Liver (tissue), 9 donors: ENCODE measurements around the gene WWC2. TPM values are rescaled to one million over a fixed set of nuclear protein-coding genes. Genes with fewer than 3 reads are reported as not detected.

Source experiments
- DNase-seq: peaks from one replicate; pipeline ENCODE4 v3.0.0-alpha.2; 2017; ENCODE audit warnings: low spot score
- H3K27ac ChIP-seq, 2 donors: one replicate each; pipeline ENCODE4 v1.7.0; 2013; ENCODE audit warnings: inconsistent platforms in 2 of 2, low read length in 2 of 2, control low read depth in 1 of 2, low read depth in 1 of 2, mild to moderate bottlenecking in 1 of 2
- H3K27me3 ChIP-seq, 4 donors: one replicate each; pipeline versions ENCODE4 v1.6.1 to v1.7.0; 2013; ENCODE audit warnings: low read length in 3 of 4, inconsistent platforms in 1 of 4, mild to moderate bottlenecking in 1 of 4, moderate library complexity in 1 of 4; ENCODE audit not compliant: control insufficient read depth in 4 of 4, insufficient read depth in 4 of 4
- H3K36me3 ChIP-seq, 4 donors: one replicate each; pipeline versions ENCODE4 v1.6.1 to v1.7.0; 2013; ENCODE audit warnings: low read length in 3 of 4, mild to moderate bottlenecking in 3 of 4, low read depth in 1 of 4, moderate library complexity in 1 of 4; ENCODE audit not compliant: control insufficient read depth in 4 of 4, insufficient read depth in 3 of 4
- H3K4me1 ChIP-seq, 4 donors: one replicate each; pipeline versions ENCODE4 v1.6.1 to v1.7.0; 2013; ENCODE audit warnings: low read length in 3 of 4, mild to moderate bottlenecking in 3 of 4, moderate library complexity in 1 of 4; ENCODE audit not compliant: control insufficient read depth in 4 of 4, insufficient read depth in 4 of 4
- H3K4me3 ChIP-seq, 3 donors: one replicate each; pipeline versions ENCODE4 v1.6.1 to v1.7.0; 2013; ENCODE audit warnings: low read length in 3 of 3, control low read depth in 1 of 3, low read depth in 1 of 3, mild to moderate bottlenecking in 1 of 3
- H3K9ac ChIP-seq, 2 donors: one replicate each; pipeline ENCODE4 v1.7.0; 2013; ENCODE audit warnings: low read length in 2 of 2, mild to moderate bottlenecking in 2 of 2, moderate library complexity in 2 of 2, control low read depth in 1 of 2, low read depth in 1 of 2
- H3K9me3 ChIP-seq, 4 donors: one replicate each; pipeline versions ENCODE4 v1.6.1 to v1.7.0; 2013; ENCODE audit warnings: low read length in 3 of 4; ENCODE audit not compliant: control insufficient read depth in 4 of 4
- EGR1 ChIP-seq, 2 donors: IDR thresholded peaks; 2 replicates each; pipeline ENCODE4 v1.6.1; 2016 to 2018; ENCODE audit warnings: antibody characterized with exemption in 2 of 2, low read depth in 2 of 2
- FOXA1 ChIP-seq: IDR thresholded peaks from 2 replicates; pipeline ENCODE4 v1.6.1; 2016; ENCODE audit warnings: antibody characterized with exemption
- GABPA ChIP-seq, 2 donors: IDR thresholded peaks in 1 of 2; conservative IDR thresholded peaks in 1 of 2; 2 replicates each; pipeline ENCODE4 v1.6.1; 2016; ENCODE audit warnings: antibody characterized with exemption in 2 of 2, mild to moderate bottlenecking in 1 of 2, moderate library complexity in 1 of 2
- HNF4A ChIP-seq, 2 donors: conservative IDR thresholded peaks; 2 replicates each; pipeline ENCODE4 v1.6.1; 2016; ENCODE audit warnings: antibody characterized with exemption in 2 of 2, mild to moderate bottlenecking in 2 of 2
- JUND ChIP-seq, 2 donors: IDR thresholded peaks; 2 replicates each; pipeline ENCODE4 v1.6.1; 2016; ENCODE audit warnings: antibody characterized with exemption in 2 of 2
- NR2F2 ChIP-seq: IDR thresholded peaks from 2 replicates; pipeline ENCODE4 v1.6.1; 2016; ENCODE audit warnings: antibody characterized with exemption
- RAD21 ChIP-seq, 2 donors: IDR thresholded peaks; 2 replicates each; pipeline ENCODE4 v1.6.1; 2016; ENCODE audit warnings: antibody characterized with exemption in 2 of 2, mild to moderate bottlenecking in 2 of 2
- RXRA ChIP-seq, 2 donors: IDR thresholded peaks; 2 replicates each; pipeline ENCODE4 v1.6.1; 2017 to 2018; ENCODE audit warnings: antibody characterized with exemption in 2 of 2, mild to moderate bottlenecking in 1 of 2
- SP1 ChIP-seq: IDR thresholded peaks from 2 replicates; pipeline ENCODE4 v1.6.1; 2018; ENCODE audit warnings: antibody characterized with exemption, mild to moderate bottlenecking
- TAF1 ChIP-seq: conservative IDR thresholded peaks from 2 replicates; pipeline ENCODE4 v1.6.1; 2016; ENCODE audit warnings: antibody characterized with exemption, mild to moderate bottlenecking
- YY1 ChIP-seq: IDR thresholded peaks from 2 replicates; pipeline ENCODE4 v1.6.1; 2016; ENCODE audit warnings: antibody characterized with exemption, mild to moderate bottlenecking
- WGBS: extraction: QIAGEN DNeasy Blood & Tissue Kit; methylation state at CpG from one replicate; pipeline ENCODE4 v1.1.7; 2013; 5-methylcytosine and 5-hydroxymethylcytosine counted together
- polyA plus RNA-seq, 2 donors: library from polyadenylated mRNA; stranded (reverse) in 1 of 2; unstranded in 1 of 2; fragments of 200-250 nt in 1 of 2; fragments of >200 nt in 1 of 2; fragmentation: Nextera tagmentation in 1 of 2; extraction: Ambion mirVana in 1 of 2; gene quantifications; one replicate each; pipeline versions ENCODE4 v1.2.1 to v1.2.3, GENCODE V29; 2013 to 2015
- total RNA-seq, 2 donors: library from RNA; depleted of rRNA; stranded (reverse); fragments of >200 nt; gene quantifications; one replicate each; pipeline ENCODE4 v1.2.3, GENCODE V29; 2014
- TF ChIP-seq, protein P1 (sequence below): IDR thresholded peaks from 2 replicates; pipeline ENCODE4 v1.6.1; 2016; ENCODE audit warnings: antibody characterized with exemption
- TF ChIP-seq, protein P2 (sequence below): IDR thresholded peaks from 2 replicates; pipeline ENCODE4 v1.6.1; 2016; ENCODE audit warnings: antibody characterized with exemption
- TF ChIP-seq, protein P3 (sequence below): IDR thresholded peaks from 2 replicates; pipeline ENCODE4 v1.6.1; 2016; ENCODE audit warnings: antibody characterized with exemption
- TF ChIP-seq, protein P4 (sequence below): fragments of 150-350 bp; IDR thresholded peaks from 2 replicates; pipeline ENCODE4 v1.5.1; 2017; ENCODE audit warnings: improper control_type of control experiment, low read depth, low read length; ENCODE audit not compliant: missing input control
- TF ChIP-seq, protein P5 (sequence below): IDR thresholded peaks from 2 replicates; pipeline ENCODE4 v1.6.1; 2016; ENCODE audit warnings: antibody characterized with exemption, mild to moderate bottlenecking
- donor health status: healthy.
- donor health status: healthy.
- donor health status: healthy.
- donor health status: healthy.
- donor health status: healthy.

WWC2 gene
- total and polyA plus RNA-seq, 4 donors, result 8.6 to 60.1 (median 13.3) TPM

DNA sequence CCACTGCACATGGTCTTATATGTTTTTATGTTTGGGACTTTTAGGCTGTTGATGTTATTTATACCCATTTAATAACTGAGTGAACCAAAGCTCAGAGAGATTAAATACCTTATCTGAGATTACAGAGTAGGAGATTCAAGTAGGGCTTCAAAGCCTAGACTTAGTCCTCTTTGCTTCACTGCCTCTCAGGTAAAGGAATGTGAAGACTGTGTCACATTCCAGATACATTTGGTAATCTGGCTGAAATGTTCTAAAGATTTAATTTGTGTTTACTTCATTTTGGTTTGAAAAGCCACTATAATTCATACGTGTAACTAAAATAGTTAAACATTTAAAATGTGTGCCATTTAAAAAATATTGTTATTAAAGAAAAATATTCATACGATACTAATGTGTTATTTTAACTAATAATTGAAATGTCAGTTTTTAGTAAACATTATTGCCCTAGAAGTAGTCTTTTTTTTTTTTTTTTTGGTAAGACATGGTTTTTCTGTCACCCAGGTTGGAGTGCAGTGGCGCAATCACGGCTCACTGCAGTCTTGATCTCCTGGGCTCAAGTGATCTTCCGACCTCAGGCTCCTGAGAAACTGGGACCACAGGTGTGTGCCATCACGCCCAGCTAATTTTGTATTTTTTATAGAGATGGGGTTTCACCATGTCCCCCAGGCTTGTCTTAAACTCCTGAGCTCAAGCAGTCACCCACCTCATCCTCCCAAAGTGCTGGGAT lies 54.3 kb downstream of the WWC2 start:
- WGBS, result 93% methylated on average over 6 of the region's 6 CpGs
- Histone ChIP-seq H3K36me3 (no peaks in the 10 kb centered on the region), H3K9me3 (no peaks in the 10 kb centered on the region), H3K4me1 (peaks cover 6 to 23% (median 17%) of the 10 kb centered on the region in 4 donors), H3K4me3 (no peak overlapping the region), H3K27me3 (no peaks in the 10 kb centered on the region), H3K9ac (no peak overlapping the region), H3K27ac (no peak overlapping the region)
- no peak for DNase-seq
- TF ChIP-seq GABPA (IDR thresholded peaks at IDR 0.05 in 1 of 2, conservative IDR thresholded peaks at IDR 0.05 in 1 of 2) (no peak), HNF4A (conservative IDR thresholded peaks at IDR 0.05) (no peak), YY1 (no peak), TAF1 (no peak), EGR1 (IDR thresholded peaks at IDR 0.05; ENCODE audit: low read depth in 2 of 2) (no peak), JUND (IDR thresholded peaks at IDR 0.05) (no peak), NR2F2 (no peak), SP1 (no peak)
- TF ChIP-seq, protein P1, sequence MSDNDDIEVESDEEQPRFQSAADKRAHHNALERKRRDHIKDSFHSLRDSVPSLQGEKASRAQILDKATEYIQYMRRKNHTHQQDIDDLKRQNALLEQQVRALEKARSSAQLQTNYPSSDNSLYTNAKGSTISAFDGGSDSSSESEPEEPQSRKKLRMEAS, result no peak
- TF ChIP-seq, protein P2, sequence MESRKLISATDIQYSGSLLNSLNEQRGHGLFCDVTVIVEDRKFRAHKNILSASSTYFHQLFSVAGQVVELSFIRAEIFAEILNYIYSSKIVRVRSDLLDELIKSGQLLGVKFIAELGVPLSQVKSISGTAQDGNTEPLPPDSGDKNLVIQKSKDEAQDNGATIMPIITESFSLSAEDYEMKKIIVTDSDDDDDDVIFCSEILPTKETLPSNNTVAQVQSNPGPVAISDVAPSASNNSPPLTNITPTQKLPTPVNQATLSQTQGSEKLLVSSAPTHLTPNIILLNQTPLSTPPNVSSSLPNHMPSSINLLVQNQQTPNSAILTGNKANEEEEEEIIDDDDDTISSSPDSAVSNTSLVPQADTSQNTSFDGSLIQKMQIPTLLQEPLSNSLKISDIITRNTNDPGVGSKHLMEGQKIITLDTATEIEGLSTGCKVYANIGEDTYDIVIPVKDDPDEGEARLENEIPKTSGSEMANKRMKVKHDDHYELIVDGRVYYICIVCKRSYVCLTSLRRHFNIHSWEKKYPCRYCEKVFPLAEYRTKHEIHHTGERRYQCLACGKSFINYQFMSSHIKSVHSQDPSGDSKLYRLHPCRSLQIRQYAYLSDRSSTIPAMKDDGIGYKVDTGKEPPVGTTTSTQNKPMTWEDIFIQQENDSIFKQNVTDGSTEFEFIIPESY, result no peak
- TF ChIP-seq, protein P3, sequence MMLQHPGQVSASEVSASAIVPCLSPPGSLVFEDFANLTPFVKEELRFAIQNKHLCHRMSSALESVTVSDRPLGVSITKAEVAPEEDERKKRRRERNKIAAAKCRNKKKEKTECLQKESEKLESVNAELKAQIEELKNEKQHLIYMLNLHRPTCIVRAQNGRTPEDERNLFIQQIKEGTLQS, result no peak
- TF ChIP-seq, protein P4, sequence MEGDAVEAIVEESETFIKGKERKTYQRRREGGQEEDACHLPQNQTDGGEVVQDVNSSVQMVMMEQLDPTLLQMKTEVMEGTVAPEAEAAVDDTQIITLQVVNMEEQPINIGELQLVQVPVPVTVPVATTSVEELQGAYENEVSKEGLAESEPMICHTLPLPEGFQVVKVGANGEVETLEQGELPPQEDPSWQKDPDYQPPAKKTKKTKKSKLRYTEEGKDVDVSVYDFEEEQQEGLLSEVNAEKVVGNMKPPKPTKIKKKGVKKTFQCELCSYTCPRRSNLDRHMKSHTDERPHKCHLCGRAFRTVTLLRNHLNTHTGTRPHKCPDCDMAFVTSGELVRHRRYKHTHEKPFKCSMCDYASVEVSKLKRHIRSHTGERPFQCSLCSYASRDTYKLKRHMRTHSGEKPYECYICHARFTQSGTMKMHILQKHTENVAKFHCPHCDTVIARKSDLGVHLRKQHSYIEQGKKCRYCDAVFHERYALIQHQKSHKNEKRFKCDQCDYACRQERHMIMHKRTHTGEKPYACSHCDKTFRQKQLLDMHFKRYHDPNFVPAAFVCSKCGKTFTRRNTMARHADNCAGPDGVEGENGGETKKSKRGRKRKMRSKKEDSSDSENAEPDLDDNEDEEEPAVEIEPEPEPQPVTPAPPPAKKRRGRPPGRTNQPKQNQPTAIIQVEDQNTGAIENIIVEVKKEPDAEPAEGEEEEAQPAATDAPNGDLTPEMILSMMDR, result no peak

DNA sequence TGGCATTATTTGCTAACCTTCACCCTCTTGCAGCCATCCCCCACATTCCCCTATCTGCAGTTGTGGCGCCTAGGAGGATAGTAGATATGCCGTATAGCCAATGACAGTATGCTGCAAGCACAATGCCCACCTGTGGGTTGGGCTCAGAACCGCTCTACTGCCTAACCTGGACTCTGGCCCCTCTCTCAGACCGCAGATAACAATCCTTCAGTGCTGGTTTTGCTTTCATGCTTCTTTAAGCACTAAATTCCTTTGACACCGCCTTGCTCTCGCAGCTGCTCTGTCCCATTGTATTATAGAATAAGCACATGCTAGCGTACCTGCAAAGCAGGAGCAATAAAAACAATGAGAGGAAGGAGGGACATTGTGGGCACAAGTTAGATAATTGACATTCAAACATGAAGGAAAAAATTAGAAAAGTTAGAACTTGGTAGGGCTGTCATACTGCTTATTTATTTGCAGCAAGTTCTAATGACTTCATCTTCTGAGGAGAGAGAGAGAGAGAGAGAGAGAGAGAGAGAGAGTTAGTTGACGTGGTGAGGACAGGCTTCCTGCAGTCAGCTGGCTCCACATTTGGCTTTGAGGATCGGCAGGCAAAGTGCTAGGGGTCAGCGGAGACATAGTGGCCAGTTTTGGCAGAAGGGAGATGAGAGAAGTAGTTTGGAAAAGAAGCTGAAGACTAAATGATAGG lies 55.8 kb downstream of the WWC2 start:
- H3K4me3 ChIP-seq, result no peak overlapping the region
- TF ChIP-seq GABPA (IDR thresholded peaks at IDR 0.05 in 1 of 2, conservative IDR thresholded peaks at IDR 0.05 in 1 of 2), result no peak
- TF ChIP-seq, protein P1, result no peak
- TF ChIP-seq YY1, result no peak
- TF ChIP-seq FOXA1, result no peak
- TF ChIP-seq, protein P5, sequence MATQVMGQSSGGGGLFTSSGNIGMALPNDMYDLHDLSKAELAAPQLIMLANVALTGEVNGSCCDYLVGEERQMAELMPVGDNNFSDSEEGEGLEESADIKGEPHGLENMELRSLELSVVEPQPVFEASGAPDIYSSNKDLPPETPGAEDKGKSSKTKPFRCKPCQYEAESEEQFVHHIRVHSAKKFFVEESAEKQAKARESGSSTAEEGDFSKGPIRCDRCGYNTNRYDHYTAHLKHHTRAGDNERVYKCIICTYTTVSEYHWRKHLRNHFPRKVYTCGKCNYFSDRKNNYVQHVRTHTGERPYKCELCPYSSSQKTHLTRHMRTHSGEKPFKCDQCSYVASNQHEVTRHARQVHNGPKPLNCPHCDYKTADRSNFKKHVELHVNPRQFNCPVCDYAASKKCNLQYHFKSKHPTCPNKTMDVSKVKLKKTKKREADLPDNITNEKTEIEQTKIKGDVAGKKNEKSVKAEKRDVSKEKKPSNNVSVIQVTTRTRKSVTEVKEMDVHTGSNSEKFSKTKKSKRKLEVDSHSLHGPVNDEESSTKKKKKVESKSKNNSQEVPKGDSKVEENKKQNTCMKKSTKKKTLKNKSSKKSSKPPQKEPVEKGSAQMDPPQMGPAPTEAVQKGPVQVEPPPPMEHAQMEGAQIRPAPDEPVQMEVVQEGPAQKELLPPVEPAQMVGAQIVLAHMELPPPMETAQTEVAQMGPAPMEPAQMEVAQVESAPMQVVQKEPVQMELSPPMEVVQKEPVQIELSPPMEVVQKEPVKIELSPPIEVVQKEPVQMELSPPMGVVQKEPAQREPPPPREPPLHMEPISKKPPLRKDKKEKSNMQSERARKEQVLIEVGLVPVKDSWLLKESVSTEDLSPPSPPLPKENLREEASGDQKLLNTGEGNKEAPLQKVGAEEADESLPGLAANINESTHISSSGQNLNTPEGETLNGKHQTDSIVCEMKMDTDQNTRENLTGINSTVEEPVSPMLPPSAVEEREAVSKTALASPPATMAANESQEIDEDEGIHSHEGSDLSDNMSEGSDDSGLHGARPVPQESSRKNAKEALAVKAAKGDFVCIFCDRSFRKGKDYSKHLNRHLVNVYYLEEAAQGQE, result no peak
- peak; percentile 59 to 80 for TF ChIP-seq HNF4A (conservative IDR thresholded peaks at IDR 0.05)
- TF ChIP-seq SP1, result peak; percentile 45
- TF ChIP-seq, protein P4, result no peak
- TF ChIP-seq EGR1 (IDR thresholded peaks at IDR 0.05; ENCODE audit: low read depth in 2 of 2), result no peak
- no peak for TF ChIP-seq TAF1
- TF ChIP-seq RXRA (IDR thresholded peaks at IDR 0.05), result no peak
- TF ChIP-seq, protein P3, result no peak
- TF ChIP-seq RAD21 (IDR thresholded peaks at IDR 0.05), result peak in 1 of 2 donors; percentile 37

More for the DNA sequence above, 55.8 kb downstream of the WWC2 start:
- H3K36me3 ChIP-seq, result peaks cover 0 to 2% (median 0%) of the 10 kb centered on the region in 4 donors
- H3K9ac ChIP-seq, result no peak overlapping the region
- H3K9me3 ChIP-seq, result no peaks in the 10 kb centered on the region
- 46% methylated on average over 10 of the region's 10 CpGs for WGBS
- H3K4me1 ChIP-seq, result peaks cover 5 to 23% (median 15%) of the 10 kb centered on the region in 4 donors
- H3K27me3 ChIP-seq, result no peaks in the 10 kb centered on the region
- no peak for DNase-seq
- H3K27ac ChIP-seq, result no peak overlapping the region
